AG10803 (cell line): ENCODE results near the gene CDH23.

Source experiments
- DNase-seq: peaks from one replicate; pipeline ENCODE4 v3.0.0; 2010; ENCODE audit warnings: low read depth
- H3K4me3 ChIP-seq: 2 replicates; pipeline ENCODE4 v1.5.1; 2011; ENCODE audit warnings: mild to moderate bottlenecking, low read length, control low read depth
- CTCF ChIP-seq: conservative IDR thresholded peaks from 2 replicates; pipeline ENCODE4 v1.5.1; 2011; ENCODE audit warnings: mild to moderate bottlenecking, low read length, control low read depth, inconsistent platforms

Gene CDH23

GRCh38 chr10:71765906-71766716 is 369.4 kb downstream of the CDH23 start:
- DNase-seq, result no peak
- no peak for TF ChIP-seq CTCF
- H3K4me3 ChIP-seq, result no peak overlapping the region

- no peak for TF ChIP-seq CTCF
- peak; percentile 99 for DNase-seq
- no peak overlapping the region for H3K4me3 ChIP-seq
These were observed 370.1 kb downstream of the CDH23 start for GRCh38 chr10:71766717-71767419.

GRCh38 chr10:71767420-71768035 is 370.8 kb downstream of the CDH23 start:
- H3K4me3 ChIP-seq, result no peak overlapping the region
- no peak for TF ChIP-seq CTCF
- DNase-seq, result peak; percentile 49

- TF ChIP-seq CTCF, result no peak
- no peak overlapping the region for H3K4me3 ChIP-seq
- no peak for DNase-seq
These were observed 372.6 kb downstream of the CDH23 start for GRCh38 chr10:71769279-71769823.

GRCh38 chr10:71770255-71770654 is 373.5 kb downstream of the CDH23 start:
- DNase-seq, result peak; percentile 76
- no peak for TF ChIP-seq CTCF
- H3K4me3 ChIP-seq, result peak overlapping the region; percentile 15; the same call in 1 of the 2 replicates

GRCh38 chr10:71770789-71771188 is 374.1 kb downstream of the CDH23 start:
- H3K4me3 ChIP-seq, result peak overlapping the region; percentile 96
- TF ChIP-seq CTCF, result no peak
- DNase-seq, result peak; percentile 49
